Panc1 (cell line): ENCODE data around the gene AFF3. TPM values are rescaled to one million over a fixed set of nuclear protein-coding genes. Genes with fewer than 3 reads are reported as not detected.

ENCODE experiments used
- ATAC-seq: fragments of 200-7000 bp; cut with Tn5 transposase; 2 replicates; pipeline ENCODE4 v1.9.1; 2020; ENCODE audit warnings: mild to moderate bottlenecking, moderate library complexity
- BruUV-seq: library from RNA; stranded (reverse); fragments of 400-500 nt; replicated peaks from 2 replicates; lab custom pipeline; 2021; lab: Mats Ljungman, UMichigan
- CTCF ChIA-PET: fragments of 300-600 bp; sonication (Branson Sonifier 250); formaldehyde crosslinking; loops from one replicate; lab custom pipeline; 2022; ENCODE audit warnings: antibody characterized with exemption; lab: Charles Lee
- POLR2A ChIA-PET: fragments of 300-600 bp; sonication (Branson Sonifier 250); formaldehyde crosslinking; loops from one replicate; lab custom pipeline; 2022; ENCODE audit warnings: antibody characterized with exemption; lab: Charles Lee
- DNase-seq: peaks from one replicate; pipeline ENCODE4 v3.0.0-alpha.2; 2010; ENCODE audit warnings: low read depth, low spot score
- H3K27ac ChIP-seq: 2 replicates; pipeline ENCODE4 v1.5.1; 2011; ENCODE audit warnings: mild to moderate bottlenecking, low read length, inconsistent platforms
- H3K27me3 ChIP-seq: fragments of 200-500 bp; sonication (Bioruptor generic); 2 replicates; pipeline ENCODE4 v1.6.0; 2014; ENCODE audit warnings: low read length, inconsistent platforms; ENCODE audit not compliant: control insufficient read depth, insufficient read depth
- H3K36me3 ChIP-seq: fragments of 200-500 bp; sonication (Bioruptor generic); 2 replicates; pipeline ENCODE4 v1.5.1; 2014; ENCODE audit warnings: inconsistent platforms, mild to moderate bottlenecking, low read length, moderate library complexity; ENCODE audit not compliant: control insufficient read depth, insufficient read depth
- H3K4me1 ChIP-seq: 2 replicates; pipeline ENCODE4 v1.5.1; 2011; ENCODE audit warnings: inconsistent platforms, mild to moderate bottlenecking, low read length, moderate library complexity; ENCODE audit not compliant: control insufficient read depth, insufficient read depth
- H3K4me3 ChIP-seq, 2 experiments: 2 replicates each; pipeline ENCODE4 v1.5.1; 2011 to 2012; ENCODE audit warnings: low read depth in 2 of 2, low read length in 2 of 2, mild to moderate bottlenecking in 2 of 2, inconsistent platforms in 1 of 2, moderate library complexity in 1 of 2
- H3K9me3 ChIP-seq: fragments of 200-500 bp; sonication (Bioruptor generic); 2 replicates; pipeline ENCODE4 v1.5.1; 2014; ENCODE audit warnings: low read depth, mild to moderate bottlenecking, inconsistent platforms, low read length, moderate library complexity; ENCODE audit not compliant: control insufficient read depth, insufficient read depth
- POLR2AphosphoS5 ChIP-seq: IDR thresholded peaks from 2 replicates; pipeline ENCODE4 v1.6.1; 2012; ENCODE audit warnings: mild to moderate bottlenecking, low read depth, low read length, moderate library complexity
- SIN3A ChIP-seq: IDR thresholded peaks from 2 replicates; pipeline ENCODE4 v1.6.1; 2012; ENCODE audit warnings: low read depth, mild to moderate bottlenecking, low read length, moderate library complexity, borderline replicate concordance; ENCODE audit not compliant: insufficient read depth
- TCF7L2 ChIP-seq: IDR thresholded peaks from 2 replicates; pipeline ENCODE4 v1.6.1; 2011; ENCODE audit warnings: mild to moderate bottlenecking, low read depth, low read length, inconsistent platforms
- in situ Hi-C: cut with HindIII; loops from 2 replicates; pipeline ENCODE4 v1.10.0; 2016; ENCODE audit warnings: low sequenced_read_pairs, low pct_unique_long_range_greater_than_20kb
- intact Hi-C: fragments of 100-400 bp; cut with micrococcal nuclease; formaldehyde crosslinking; loops from one replicate; pipeline ENCODE4 v1.10.0; 2022; ENCODE audit not compliant: unreplicated experiment
- total RNA-seq: library from RNA; stranded (reverse); gene quantifications from one replicate; pipeline ENCODE4 v1.2.1, GENCODE V29; 2021; ENCODE audit not compliant: unreplicated experiment
- TF ChIP-seq, protein P1 (sequence below), 2 experiments: IDR thresholded peaks; 2 replicates each; pipeline ENCODE4 v1.6.1; 2011 to 2012; ENCODE audit warnings: low read depth in 2 of 2, control low read depth in 1 of 2, low read length in 1 of 2, mild to moderate bottlenecking in 1 of 2, moderate library complexity in 1 of 2; ENCODE audit not compliant: insufficient read depth in 1 of 2
- TF ChIP-seq, protein P2 (sequence below): fragments of 450-650 bp; IDR thresholded peaks from 2 replicates; pipeline ENCODE4 v1.5.1; 2017; ENCODE audit warnings: mild to moderate bottlenecking

AFF3 gene
- total RNA-seq, 1 experiment from 2014 or later, result 2.2 TPM

DNA sequence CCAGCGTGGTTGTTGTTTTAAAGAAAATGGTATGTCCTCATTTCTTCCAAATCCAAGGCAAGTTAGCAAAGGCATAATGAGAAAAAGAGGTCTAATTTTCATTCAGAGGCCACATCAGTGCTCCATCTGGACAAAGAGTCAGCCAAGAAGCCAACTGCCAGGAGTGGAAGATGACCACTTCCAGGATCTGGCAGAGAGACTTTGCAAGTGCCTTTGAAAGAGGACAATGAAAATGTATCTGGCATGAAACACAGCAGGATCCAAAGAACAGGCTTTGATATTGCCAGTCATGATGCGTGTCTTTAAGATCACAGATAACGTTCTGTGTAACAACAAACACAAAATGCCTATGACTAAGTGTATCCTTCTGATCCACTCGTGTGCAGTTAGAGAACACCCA is 82.8 kb downstream of the AFF3 start:
- in situ Hi-C loops, result no loop called here
- Histone ChIP-seq H3K4me1 (no peaks in the 10 kb centered on the region), H3K27ac (no peak overlapping the region), H3K9me3 (no peaks in the 10 kb centered on the region), H3K27me3 (no peaks in the 10 kb centered on the region; the same call in 1 of the 2 replicates), H3K4me3 (no peak overlapping the region), H3K36me3 (no peaks in the 10 kb centered on the region)
- TF ChIP-seq, protein P1, sequence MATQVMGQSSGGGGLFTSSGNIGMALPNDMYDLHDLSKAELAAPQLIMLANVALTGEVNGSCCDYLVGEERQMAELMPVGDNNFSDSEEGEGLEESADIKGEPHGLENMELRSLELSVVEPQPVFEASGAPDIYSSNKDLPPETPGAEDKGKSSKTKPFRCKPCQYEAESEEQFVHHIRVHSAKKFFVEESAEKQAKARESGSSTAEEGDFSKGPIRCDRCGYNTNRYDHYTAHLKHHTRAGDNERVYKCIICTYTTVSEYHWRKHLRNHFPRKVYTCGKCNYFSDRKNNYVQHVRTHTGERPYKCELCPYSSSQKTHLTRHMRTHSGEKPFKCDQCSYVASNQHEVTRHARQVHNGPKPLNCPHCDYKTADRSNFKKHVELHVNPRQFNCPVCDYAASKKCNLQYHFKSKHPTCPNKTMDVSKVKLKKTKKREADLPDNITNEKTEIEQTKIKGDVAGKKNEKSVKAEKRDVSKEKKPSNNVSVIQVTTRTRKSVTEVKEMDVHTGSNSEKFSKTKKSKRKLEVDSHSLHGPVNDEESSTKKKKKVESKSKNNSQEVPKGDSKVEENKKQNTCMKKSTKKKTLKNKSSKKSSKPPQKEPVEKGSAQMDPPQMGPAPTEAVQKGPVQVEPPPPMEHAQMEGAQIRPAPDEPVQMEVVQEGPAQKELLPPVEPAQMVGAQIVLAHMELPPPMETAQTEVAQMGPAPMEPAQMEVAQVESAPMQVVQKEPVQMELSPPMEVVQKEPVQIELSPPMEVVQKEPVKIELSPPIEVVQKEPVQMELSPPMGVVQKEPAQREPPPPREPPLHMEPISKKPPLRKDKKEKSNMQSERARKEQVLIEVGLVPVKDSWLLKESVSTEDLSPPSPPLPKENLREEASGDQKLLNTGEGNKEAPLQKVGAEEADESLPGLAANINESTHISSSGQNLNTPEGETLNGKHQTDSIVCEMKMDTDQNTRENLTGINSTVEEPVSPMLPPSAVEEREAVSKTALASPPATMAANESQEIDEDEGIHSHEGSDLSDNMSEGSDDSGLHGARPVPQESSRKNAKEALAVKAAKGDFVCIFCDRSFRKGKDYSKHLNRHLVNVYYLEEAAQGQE (IDR thresholded peaks at IDR 0.05; ENCODE audit: insufficient read depth in 1 of 2, low read depth in 2 of 2, low read length in 1 of 2), result no peak
- no peak for TF ChIP-seq TCF7L2
- TF ChIP-seq SIN3A, result no peak
- TF ChIP-seq POLR2AphosphoS5, result no peak
- TF ChIP-seq, protein P2, sequence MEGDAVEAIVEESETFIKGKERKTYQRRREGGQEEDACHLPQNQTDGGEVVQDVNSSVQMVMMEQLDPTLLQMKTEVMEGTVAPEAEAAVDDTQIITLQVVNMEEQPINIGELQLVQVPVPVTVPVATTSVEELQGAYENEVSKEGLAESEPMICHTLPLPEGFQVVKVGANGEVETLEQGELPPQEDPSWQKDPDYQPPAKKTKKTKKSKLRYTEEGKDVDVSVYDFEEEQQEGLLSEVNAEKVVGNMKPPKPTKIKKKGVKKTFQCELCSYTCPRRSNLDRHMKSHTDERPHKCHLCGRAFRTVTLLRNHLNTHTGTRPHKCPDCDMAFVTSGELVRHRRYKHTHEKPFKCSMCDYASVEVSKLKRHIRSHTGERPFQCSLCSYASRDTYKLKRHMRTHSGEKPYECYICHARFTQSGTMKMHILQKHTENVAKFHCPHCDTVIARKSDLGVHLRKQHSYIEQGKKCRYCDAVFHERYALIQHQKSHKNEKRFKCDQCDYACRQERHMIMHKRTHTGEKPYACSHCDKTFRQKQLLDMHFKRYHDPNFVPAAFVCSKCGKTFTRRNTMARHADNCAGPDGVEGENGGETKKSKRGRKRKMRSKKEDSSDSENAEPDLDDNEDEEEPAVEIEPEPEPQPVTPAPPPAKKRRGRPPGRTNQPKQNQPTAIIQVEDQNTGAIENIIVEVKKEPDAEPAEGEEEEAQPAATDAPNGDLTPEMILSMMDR, result no peak
- intact Hi-C loops, result no loop called here
- no peak for ATAC-seq
- DNase-seq, result no peak
- ChIA-PET CTCF (no interaction called here), POLR2A (no interaction called here)
- no TSS peak for BruUV-seq

DNA sequence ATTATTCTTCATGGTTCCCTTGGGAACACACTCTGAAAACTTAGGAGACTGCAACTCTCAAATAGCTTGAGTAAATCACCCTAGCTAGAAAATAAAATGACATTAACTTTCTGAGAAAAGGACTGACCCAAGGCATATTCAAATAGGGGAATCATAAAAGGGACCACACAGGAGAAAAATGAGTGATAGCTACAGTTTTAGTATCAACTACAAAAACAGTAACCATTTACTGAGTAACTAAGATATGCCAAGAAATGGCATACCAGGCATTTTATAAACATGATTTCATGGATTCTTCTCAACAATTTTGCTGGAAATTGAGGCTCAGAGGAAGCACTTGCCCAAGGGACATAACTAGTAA is 84.5 kb downstream of the AFF3 start:
- intact Hi-C loops, result no loop called here
- ATAC-seq (no peak), DNase-seq (no peak)
- CTCF ChIA-PET, result no interaction called here
- in situ Hi-C loops, result no loop called here
- Histone ChIP-seq H3K9me3 (no peaks in the 10 kb centered on the region), H3K27me3 (no peaks in the 10 kb centered on the region; the same call in 1 of the 2 replicates), H3K36me3 (no peaks in the 10 kb centered on the region), H3K4me1 (no peaks in the 10 kb centered on the region), H3K27ac (no peak overlapping the region), H3K4me3 (no peak overlapping the region)
- TF ChIP-seq, protein P1 (IDR thresholded peaks at IDR 0.05; ENCODE audit: insufficient read depth in 1 of 2, low read depth in 2 of 2, low read length in 1 of 2), result no peak
- no peak for TF ChIP-seq SIN3A
- TF ChIP-seq TCF7L2, result no peak
- no peak for TF ChIP-seq POLR2AphosphoS5
- TF ChIP-seq, protein P2, result no peak
- POLR2A ChIA-PET, result no interaction called here
- BruUV-seq, result no TSS peak
